Peyer's patch (tissue), 4 donors: ENCODE measurements around the gene JPH3. TPM values are rescaled to one million over a fixed set of nuclear protein-coding genes. Genes with fewer than 3 reads are reported as not detected.

Experiments
- DNase-seq, 3 donors: peaks; one replicate each; pipeline ENCODE4 v3.0.0-alpha.2; 2017 to 2019
- H3K27ac ChIP-seq, 4 donors: fragments of 200-600 bp; sonication (generic); one replicate each; pipeline ENCODE4 v1.5.1; 2016 to 2019
- H3K27me3 ChIP-seq, 2 donors: fragments of 200-600 bp; sonication (generic); one replicate each; pipeline ENCODE4 v1.5.1; 2019
- H3K36me3 ChIP-seq, 3 donors: fragments of 200-600 bp; sonication (generic); one replicate each; pipeline ENCODE4 v1.5.1; 2016 to 2019
- H3K4me1 ChIP-seq, 4 donors: fragments of 200-600 bp; sonication (generic); one replicate each; pipeline ENCODE4 v1.5.1; 2016 to 2019
- H3K4me3 ChIP-seq, 4 donors: fragments of 200-600 bp; sonication (generic); 1 replicate in 3 of 4; 2 replicates in 1 of 4; pipeline ENCODE4 v1.5.1; 2016 to 2019; ENCODE audit warnings: mild to moderate bottlenecking in 1 of 4
- H3K9me3 ChIP-seq, 4 donors: fragments of 200-600 bp; sonication (generic); one replicate each; pipeline ENCODE4 v1.5.1; 2016 to 2019; ENCODE audit warnings: mild to moderate bottlenecking in 1 of 4
- CTCF ChIP-seq, 6 experiments: fragments of 450-650 bp in 4 of 6; fragments of 200-600 bp in 2 of 6; sonication (generic) in 1 of 6; IDR thresholded peaks; one replicate each; pipeline ENCODE4 v1.5.1; 2017 to 2019; ENCODE audit warnings: antibody characterized with exemption in 6 of 6, mild to moderate bottlenecking in 3 of 6, moderate library complexity in 1 of 6
- POLR2A ChIP-seq, 2 donors: fragments of 450-650 bp; IDR thresholded peaks; one replicate each; pipeline ENCODE4 v1.5.1; 2017; ENCODE audit warnings: antibody characterized with exemption in 2 of 2, mild to moderate bottlenecking in 2 of 2, moderate library complexity in 2 of 2
- total RNA-seq, 4 donors: library from RNA; depleted of rRNA; stranded (reverse); fragments of >200 nt; gene quantifications; one replicate each; pipeline ENCODE4 v1.1.0, GENCODE V29; 2016

JPH3 gene
- total RNA-seq: under 1 TPM in 2 of 4 donors, not detected in 2; 0.13 to 0.57 TPM

- DNase-seq: no peak
- Histone ChIP-seq H3K27ac (no peak within 1 kb of the TSS), H3K4me1 (peaks cover 0 to 5% (median 0%) of the 10 kb centered on the region in 4 donors), H3K27me3 (peaks cover 0 to 22% of the 10 kb centered on the region in 2 donors), H3K9me3 (peaks cover 0 to 9% (median 0%) of the 10 kb centered on the region in 4 donors), H3K36me3 (no peaks in the 10 kb centered on the region), H3K4me3 (peak within 1 kb of the TSS in 2 of 4 donors; percentile 9 to 27)
- no peak for TF ChIP-seq POLR2A (IDR thresholded peaks at IDR 0.05)
- TF ChIP-seq CTCF (IDR thresholded peaks at IDR 0.05): no peak
These were observed at the start of gene JPH3 for GRCh38 chr16:87602001-87602775. TSS of gene JPH3 (plus strand) at chr16:87602508. CDS start at chr16:87603147, 639 bp downstream.

GRCh38 chr16:87552772-87553573 lies 49.3 kb upstream of the JPH3 start:
- H3K36me3 ChIP-seq: no peaks in the 10 kb centered on the region
- no peak overlapping the region for H3K4me3 ChIP-seq
- TF ChIP-seq CTCF (IDR thresholded peaks at IDR 0.05) (no peak), POLR2A (IDR thresholded peaks at IDR 0.05) (no peak)
- H3K27me3 ChIP-seq: no peaks in the 10 kb centered on the region
- no peaks in the 10 kb centered on the region for H3K4me1 ChIP-seq
- H3K27ac ChIP-seq: no peak overlapping the region
- H3K9me3 ChIP-seq: no peaks in the 10 kb centered on the region
- DNase-seq: no peak

- no peaks in the 10 kb centered on the region for H3K27me3 ChIP-seq
- no peaks in the 10 kb centered on the region for H3K36me3 ChIP-seq
- no peak for TF ChIP-seq POLR2A (IDR thresholded peaks at IDR 0.05)
- no peak for TF ChIP-seq CTCF (IDR thresholded peaks at IDR 0.05)
- DNase-seq: no peak
- H3K9me3 ChIP-seq: no peaks in the 10 kb centered on the region
- no peak overlapping the region for H3K27ac ChIP-seq
- H3K4me3 ChIP-seq: no peak overlapping the region
- no peaks in the 10 kb centered on the region for H3K4me1 ChIP-seq
These were observed 47.4 kb upstream of the JPH3 start for GRCh38 chr16:87554754-87555427.

- no peak overlapping the region for H3K4me3 ChIP-seq
- H3K36me3 ChIP-seq: no peaks in the 10 kb centered on the region
- H3K27ac ChIP-seq: peak overlapping the region in 2 of 4 donors; percentile 79 to 85
- DNase-seq: no peak
- no peaks in the 10 kb centered on the region for H3K27me3 ChIP-seq
- TF ChIP-seq POLR2A (IDR thresholded peaks at IDR 0.05) (no peak), CTCF (IDR thresholded peaks at IDR 0.05) (no peak)
- no peaks in the 10 kb centered on the region for H3K4me1 ChIP-seq
- H3K9me3 ChIP-seq: no peaks in the 10 kb centered on the region
These were observed 46.7 kb upstream of the JPH3 start for GRCh38 chr16:87555647-87556046.

GRCh38 chr16:87556941-87557459 lies 45.3 kb upstream of the JPH3 start:
- H3K4me3 ChIP-seq: no peak overlapping the region
- H3K4me1 ChIP-seq: no peaks in the 10 kb centered on the region
- TF ChIP-seq POLR2A (IDR thresholded peaks at IDR 0.05) (no peak), CTCF (IDR thresholded peaks at IDR 0.05) (no peak)
- no peak for DNase-seq
- peak overlapping the region; percentile 49 to 85 (median 70) for H3K27ac ChIP-seq
- H3K36me3 ChIP-seq: no peaks in the 10 kb centered on the region
- no peaks in the 10 kb centered on the region for H3K27me3 ChIP-seq
- no peaks in the 10 kb centered on the region for H3K9me3 ChIP-seq
